HG03442 (cell line): Measurements from ENCODE around the gene TNS3.

Experiments used
- ATAC-seq: cut with Tn5 transposase; IDR thresholded peaks from one replicate; pipeline ENCODE4 v1.9.1; 2021; ENCODE audit warnings: mild to moderate bottlenecking, moderate library complexity; ENCODE audit not compliant: unreplicated experiment

Gene TNS3

DNA sequence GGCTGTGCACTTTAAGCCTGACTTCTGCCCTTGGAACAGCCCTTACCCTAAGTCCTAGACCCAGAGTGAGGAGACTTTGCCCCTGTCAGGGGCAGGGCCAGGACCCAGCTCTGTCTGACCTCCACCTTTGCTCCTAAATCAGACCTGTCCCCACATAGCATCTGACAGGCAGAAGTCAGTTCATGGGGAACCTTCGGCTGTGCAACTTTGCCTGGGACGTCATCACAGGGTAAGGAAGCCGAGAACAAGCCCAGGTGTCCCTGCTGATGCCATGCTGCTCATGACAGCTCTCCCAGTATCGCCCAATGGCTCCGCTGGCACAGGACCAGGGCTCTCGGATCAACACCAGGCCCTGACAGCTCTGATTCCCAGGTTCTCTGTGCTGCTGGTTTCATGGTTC, 55.4 kb downstream of the TNS3 start:
- no peak for ATAC-seq

DNA sequence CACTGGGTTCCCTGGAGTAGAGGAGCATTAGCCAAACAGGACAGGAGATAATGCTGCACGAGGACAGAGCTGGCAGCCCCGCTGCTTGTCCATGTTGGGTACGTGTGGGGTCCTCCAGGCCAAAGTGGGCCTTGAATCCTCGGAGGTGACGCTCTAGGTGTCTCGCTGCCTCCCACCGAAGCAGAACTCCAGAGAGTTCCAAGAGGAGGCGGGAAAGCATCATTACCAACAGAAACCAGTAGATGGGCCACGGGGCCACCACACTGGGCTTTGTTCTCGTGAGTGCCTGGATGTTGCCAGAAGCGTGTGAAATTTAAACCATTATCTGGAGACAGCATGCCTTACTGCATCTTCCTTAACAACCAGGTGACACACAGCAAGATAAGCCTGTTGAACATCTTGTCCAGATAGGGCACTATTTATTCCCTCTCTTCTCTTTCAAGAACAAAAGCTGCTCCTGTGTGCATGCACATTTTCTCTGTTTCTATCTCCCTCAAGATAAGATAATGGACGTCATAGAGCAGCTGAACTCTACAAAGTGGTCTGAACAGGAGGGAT, 56.8 kb downstream of the TNS3 start:
- no peak for ATAC-seq

DNA sequence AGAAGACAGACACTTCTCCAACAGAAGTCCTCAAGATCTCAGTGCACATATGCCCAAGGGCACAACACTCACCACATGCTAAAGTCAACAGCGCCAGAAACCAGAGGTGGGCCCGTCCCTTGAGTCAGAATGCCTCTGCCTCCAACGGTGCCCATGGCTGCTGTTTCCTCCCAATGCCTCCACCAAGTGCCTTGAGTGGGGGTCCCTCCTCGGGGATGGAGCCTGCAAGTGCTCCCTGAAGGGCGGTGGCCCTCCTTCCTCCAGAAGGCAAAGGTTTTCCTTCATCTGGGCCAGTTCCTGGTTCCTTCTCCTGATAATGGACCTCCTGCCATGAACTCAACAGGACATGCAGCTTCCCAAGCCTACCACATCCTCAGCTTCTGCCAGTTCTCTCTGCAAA, 58.5 kb downstream of the TNS3 start:
- no peak for ATAC-seq

DNA sequence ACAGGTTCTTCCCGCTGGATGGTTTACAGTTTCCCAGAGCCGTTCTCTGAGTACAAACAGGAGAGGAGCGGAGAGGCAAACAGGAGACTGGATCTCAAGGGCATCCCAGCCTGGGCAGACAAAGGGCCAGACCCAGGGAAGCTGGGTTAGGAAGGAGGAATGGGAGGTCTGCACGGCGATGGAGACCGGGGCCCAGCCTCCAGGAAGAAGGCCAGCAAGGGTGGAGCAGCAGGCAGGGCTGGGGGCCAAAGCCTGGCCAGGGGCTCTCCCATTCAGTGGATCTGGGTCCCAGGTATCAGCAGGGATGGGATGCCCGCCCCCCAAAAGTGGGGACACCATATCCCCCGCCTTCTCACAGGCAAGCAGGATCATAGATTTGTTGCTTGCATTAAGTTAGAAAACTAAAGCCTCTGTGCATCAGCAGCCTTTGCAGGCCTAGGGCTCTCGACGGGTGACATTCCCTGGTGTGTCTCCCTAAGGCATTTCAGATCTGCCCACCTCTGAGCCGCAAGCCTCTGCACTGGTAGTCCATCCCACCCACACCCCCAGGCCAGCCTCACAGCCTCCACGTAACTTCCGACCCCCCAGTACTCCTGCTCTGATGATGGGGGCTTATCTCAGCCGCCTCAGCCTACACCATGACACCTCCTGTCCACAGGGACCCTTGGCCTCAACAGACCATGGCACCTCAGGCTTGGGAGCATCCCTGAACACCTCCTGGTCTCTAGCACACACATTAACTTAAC, 59.9 kb downstream of the TNS3 start:
- no peak for ATAC-seq

DNA sequence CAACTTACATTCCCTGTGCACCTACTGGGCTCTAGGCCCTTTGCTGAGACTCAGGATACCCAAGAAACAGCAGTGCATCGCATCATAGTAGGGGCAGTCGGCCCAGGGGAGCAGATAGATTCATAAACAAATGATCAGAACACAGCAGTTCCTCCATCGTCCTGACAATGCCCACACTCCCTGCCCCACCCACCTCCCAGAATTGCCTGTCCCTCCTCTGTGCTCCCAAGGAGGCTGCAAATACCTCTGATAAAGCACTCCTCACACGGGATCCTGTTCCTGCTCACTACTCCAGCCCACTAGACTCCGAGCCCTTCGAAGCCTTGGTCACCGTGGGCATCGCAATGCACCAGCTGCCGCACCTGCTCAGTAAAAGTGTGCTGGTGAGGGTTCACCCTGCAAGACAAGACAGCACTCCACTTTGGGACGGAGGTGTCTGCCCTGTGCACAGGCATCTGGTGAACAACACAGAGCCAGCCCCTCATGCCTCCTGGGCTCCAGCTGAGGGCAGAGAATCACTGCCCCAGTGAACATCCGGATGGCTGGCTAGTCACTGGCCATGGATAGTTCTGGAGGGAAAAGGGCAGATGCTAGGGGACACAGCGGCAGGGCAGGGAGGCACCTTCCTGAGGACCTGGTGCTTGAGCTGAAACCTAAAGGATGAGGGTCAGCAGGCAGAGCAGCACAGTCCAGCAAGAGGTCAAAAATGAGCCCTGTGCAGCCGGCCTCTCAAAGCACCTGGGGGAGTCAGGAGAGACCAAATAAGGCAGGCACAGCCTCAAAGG, 60.7 kb downstream of the TNS3 start:
- no peak for ATAC-seq

DNA sequence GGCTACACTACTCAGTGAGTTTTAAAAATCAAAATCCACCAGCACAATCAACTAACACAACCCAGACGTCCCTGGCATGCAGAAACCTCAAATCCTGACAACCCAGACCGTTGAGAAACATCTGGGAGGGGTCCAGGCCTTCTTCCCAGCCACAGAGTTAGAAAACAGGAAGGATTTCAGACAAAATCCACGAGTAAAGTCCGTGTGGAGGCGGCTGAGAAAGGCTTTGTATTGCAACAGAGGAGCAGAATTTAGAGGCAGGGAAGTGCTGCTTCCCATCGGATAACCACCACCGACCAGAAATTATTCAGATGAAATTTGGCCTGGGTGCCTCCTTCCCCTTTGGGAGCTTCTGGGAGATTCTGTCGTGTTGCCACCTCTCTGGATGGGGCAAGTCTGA, 61.5 kb downstream of the TNS3 start:
- no peak for ATAC-seq

DNA sequence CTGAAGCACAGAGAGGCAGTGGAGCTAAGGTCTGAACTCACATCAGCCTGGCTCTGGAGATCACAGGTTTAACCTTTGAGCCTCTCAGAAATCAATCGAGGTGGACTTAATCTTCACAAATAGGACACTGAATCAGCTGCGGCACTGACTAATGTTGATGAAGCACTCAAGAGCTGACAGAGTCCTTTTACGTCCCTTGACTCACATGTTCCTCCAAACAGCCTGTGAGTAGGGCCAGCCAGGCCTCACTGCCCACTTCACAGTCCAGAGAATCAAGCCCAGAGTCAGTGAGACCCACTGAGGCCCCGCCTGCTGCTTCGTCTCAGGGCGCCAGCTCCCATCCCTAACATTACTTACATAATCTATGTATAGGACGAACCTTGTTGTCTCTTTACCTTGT, 63.1 kb downstream of the TNS3 start:
- ATAC-seq: no peak

DNA sequence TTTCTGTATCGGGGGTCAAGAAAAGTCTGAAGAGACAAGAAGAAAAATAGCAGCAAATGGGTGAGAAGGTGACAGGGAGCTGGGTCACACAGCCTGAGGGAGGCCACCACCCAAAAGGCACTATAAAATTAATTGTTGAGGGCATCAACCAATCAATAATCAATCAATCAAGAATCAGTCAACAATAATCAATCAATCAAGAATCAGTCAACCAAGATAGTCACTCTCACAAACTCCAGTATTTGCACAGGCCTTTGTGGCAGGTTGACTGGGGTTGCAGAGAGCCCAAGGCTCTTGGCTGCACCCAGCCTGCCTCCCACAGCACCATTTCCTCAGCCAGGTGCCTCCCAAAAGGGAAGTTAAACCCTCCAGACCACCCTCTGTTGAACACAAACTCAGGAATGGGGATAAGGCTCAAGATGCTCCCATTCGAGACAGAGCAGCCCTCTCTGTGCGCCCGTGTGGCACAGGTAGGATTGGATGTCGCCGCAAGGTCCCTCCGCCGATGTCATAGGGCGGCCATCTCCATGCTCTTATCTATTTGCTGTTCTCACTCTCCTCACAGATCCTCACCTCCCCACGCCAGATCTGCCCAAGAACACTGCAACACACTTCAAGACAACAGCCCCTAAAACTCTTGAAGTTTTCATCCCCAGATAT, 64.0 kb downstream of the TNS3 start:
- no peak for ATAC-seq

DNA sequence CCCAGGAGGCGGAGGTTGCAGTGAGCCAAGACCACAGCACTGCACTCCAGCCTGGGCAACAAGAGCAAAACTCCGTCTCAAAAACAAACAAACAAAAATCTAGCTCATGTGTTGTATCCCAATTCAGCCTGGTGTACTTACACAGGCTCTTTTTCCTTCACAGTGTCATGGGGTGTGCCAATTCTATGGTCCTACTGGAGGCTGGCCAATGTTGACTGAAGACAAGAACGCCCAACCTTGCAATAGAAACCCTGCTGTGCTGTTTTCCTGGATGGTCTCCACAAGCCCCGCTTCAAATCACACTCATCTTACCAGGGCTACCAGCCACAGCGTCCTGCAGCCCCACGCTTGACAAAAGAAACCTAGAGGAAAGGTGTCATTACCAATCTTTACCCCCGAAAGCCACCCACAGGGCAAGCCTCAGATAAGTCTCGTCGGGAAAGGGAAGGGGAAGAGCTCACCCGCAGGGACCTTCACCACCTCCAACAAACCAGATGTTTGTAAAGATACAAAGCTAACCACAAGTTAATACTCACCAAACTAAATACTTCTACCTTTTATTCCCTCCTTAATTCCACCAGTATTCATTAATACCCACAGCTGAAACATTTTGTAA, 64.8 kb downstream of the TNS3 start:
- no peak for ATAC-seq

DNA sequence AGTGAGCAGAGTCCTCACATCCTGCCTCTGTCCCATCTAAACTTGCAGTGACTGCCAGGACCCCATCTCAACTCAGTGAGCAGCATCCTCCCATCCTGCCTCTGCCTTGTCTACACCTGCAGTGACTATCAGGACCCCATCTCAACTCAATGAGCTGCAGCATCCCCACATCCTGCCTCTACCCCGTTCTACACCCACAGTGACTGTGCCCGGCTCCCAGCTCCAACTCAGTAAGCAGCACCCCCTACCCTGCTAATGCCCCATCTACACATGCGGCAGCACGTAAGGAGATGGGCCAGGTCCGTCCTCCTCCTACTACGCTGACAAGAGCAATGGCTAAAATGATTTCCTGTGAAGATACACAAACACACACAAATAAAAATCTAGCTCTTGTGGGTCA, 65.5 kb downstream of the TNS3 start:
- no peak for ATAC-seq

DNA sequence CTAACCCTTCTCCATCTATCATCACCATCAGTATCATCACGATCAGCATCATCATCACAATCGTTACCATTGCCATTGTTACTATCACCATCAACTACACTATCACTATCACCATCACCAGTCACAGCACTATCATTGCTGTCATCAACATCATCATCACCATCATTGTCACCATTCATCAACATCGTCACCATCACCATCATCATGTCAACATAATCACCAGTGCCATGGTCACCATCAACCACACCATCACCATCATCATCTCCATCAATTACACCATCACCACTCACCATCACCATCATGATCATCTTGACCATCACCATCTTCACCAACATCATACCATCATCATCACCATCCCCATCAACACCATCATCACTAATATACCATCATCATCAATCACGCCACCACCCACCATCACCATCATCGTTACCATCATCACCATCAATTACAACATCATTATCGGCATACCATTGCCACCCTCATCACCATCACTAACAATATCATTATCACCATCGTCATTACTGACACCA, 66.5 kb downstream of the TNS3 start:
- no peak for ATAC-seq

DNA sequence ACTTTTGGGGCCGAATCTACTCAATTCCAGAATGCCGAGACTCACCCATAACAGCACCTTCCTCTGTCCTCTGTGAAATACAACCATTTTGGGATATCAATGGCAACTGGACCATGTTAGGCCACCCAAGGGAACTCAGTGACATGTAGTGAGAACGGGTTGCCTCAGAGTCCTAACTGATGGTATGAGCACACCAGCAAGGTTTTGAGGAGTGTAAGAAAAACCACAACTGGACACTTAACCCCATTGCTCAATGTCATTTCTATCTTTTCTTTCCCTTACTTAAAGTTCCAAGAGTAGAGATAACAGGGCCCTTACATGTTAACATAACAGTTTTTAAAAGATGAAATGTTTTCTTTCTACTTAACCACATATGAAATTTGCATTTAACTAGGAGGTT, 67.1 kb downstream of the TNS3 start:
- ATAC-seq: no peak

DNA sequence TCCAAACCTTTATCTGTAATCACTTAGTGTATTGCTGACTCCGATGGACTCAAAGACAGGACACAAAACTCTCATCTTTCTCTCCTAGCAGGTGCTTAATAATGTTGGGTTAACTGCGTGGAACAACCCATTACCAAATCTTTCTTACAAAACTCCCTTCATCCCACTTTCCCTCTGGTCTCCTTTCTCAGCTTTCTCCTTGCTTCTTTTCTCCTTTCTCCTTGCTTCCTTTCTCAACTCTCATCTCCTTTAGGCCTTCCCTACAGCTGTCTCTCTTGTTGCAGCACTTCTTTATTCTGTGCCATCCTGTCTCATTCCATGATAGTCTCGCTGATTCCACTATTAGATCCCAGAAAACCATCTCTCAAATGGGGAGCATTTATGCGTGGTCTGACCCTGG, 67.5 kb downstream of the TNS3 start:
- ATAC-seq: no peak

DNA sequence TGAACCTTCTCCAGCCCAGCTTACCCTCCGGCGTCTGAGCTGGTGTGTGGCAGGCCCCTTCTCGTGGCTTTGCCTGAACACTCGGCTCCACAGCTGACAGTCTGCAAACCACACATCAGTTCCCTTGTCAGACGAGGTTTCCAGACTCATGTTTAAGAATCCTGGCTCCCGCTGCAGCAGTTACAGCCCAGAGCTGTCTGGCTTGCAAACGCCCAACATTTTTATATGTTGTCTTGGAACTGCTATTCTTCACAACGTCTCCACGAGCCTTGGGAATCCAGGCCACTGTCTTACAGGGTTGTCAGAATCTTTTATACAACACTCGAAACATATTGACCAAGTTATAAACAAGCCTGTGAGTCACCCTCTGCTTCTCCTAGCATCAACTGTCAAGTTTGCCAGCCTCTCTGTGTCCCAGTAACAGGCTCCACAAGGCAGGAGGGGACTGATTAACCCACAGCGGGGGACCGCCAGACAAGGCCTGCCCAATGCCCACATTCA, 68.1 kb downstream of the TNS3 start:
- ATAC-seq: no peak

DNA sequence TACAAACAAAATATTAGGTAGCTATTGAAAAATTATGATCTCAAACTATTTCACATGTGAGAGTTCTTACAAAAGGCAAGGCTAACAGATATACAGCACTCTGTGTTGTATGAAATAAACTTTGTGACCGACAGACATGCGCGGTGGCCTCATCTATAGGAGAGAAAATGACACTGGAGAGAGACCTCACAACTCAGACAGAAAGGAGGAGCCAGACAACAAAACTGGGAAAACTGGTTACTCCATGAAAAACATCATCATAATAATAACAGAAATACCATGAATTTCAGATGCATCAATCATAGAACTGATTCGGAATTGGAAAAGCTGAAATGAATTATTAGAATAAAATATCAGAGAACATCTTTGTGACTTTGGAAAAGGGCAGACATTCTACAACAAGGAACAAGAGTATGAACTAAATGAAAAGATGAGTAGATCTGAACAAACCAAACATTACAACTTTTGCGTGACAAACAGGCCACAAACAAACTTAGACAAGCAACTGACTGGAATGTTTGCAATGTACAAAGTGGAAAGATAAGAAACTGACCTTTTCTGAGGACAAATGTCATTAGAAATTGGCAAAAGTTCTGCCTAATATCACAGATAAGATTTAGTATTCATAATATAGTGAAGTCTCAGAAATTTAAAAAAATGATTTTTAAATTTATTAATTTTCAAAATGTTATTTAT, 69.3 kb downstream of the TNS3 start:
- ATAC-seq: no peak

DNA sequence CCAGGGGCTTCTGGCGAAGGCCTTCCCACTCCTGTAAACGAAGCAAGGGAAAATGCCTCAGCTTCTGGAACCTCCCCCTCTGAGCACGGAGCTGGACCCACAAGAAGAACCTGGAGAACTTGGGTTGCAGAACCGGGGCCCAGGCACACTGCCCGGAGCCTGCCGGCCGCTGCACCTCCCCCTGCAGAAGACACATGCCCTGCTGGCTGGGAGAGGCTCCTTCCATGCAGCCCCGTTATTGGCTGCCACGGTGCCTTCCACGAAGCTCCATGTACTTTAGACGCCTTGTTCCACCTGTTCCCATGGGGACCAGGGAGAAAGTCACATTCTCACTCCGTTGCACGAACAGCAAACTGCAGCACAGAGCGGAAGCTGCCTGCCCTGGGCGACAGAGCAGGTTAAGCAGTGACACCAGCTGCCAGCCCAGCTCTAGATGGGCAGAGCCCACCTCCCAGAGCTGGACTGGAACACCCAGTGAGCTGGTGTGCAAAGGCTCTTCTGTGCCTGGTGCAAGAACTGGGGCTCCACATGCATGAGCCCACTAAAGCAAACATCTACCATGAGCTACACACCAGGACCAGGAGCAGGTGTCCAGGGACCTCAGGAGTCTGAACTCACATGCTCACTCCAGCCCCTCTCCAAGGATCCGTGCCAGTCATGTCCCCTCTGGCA, 70.1 kb downstream of the TNS3 start:
- no peak for ATAC-seq

DNA sequence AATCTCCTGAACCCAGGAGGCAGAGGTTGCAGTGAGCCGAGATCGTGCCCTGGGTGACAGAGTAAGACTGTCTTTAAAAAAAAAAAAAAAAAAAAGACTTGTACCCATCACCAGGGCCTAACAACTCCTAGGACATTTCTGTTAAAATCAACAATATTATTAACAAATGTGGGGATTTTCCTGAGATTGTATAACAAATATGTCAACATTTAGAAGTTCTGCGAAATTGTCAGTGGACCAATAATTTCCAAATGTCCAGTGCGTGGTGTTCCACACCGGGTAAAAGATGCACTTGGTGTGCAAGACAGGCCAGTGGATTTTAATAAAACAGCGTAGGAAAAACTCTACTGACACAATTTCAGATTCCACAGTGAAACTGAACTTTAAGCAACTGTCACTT, 71.1 kb downstream of the TNS3 start:
- ATAC-seq: no peak

DNA sequence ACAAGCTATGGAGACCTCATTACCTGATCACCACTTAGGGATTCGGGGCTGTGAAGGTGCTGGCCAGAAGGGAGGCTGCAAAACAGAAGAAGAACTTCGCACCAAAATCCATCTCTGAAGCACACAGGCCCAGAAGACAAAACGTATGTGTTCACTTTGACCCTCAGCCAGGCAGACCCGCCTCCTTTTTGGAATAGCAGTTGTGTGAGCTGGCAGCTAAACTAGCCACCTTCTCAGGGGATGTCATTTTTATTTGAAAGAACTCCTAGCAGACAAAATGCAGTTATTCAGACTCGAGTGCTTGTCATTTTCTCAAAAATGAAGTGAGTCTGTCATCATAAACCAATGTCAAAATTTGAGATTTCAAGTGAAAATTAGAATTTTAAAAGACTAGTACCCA, 71.7 kb downstream of the TNS3 start:
- ATAC-seq: no peak

DNA sequence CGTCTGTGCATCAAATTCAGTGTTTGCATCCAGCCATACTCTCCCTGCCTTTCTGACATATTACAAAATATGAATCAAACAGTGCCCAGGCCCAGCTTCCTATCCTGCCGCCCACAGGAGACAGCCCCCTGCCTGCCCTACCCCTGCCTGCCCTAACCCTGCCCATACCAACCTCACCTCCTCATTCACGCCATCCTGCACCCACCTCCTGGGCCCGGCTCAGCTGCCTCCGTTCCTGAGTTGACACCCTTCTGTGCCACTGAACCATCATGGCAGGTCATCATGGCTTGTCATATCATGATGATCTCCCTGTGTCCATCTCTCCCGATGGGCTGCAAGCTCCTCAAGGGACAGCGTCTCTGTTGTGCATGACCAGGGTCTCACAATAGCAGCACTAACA, 72.3 kb downstream of the TNS3 start:
- ATAC-seq: no peak
